H9 (cell line): ENCODE data around the gene MAPK13. TPM values are rescaled to one million over a fixed set of nuclear protein-coding genes. Genes with fewer than 3 reads are reported as not detected.

ENCODE experiments used
- DNase-seq: peaks from one replicate; pipeline ENCODE4 v3.0.0-alpha.2; 2017
- H2AFZ ChIP-seq: one replicate; pipeline ENCODE4 v1.6.1; 2013; ENCODE audit warnings: mild to moderate bottlenecking, low read length, control low read depth, moderate library complexity
- H2AK5ac ChIP-seq: 2 replicates; pipeline ENCODE4 v1.6.1; 2013; ENCODE audit warnings: low read length, control low read depth, mixed read lengths; ENCODE audit not compliant: insufficient read length
- H2BK120ac ChIP-seq: one replicate; pipeline ENCODE4 v1.6.1; 2013; ENCODE audit warnings: low read depth, mild to moderate bottlenecking, low read length, control low read depth, inconsistent platforms; ENCODE audit not compliant: poor library complexity, severe bottlenecking
- H2BK12ac ChIP-seq: 2 replicates; pipeline ENCODE4 v1.6.1; 2013; ENCODE audit warnings: low read length, control low read depth, mixed read lengths, low read depth; ENCODE audit not compliant: insufficient read length
- H2BK15ac ChIP-seq: 2 replicates; pipeline ENCODE4 v1.6.1; 2013; ENCODE audit warnings: low read depth, low read length, control low read depth
- H2BK20ac ChIP-seq: one replicate; pipeline ENCODE4 v1.6.1; 2013; ENCODE audit warnings: low read depth, mild to moderate bottlenecking, low read length, control low read depth, inconsistent platforms; ENCODE audit not compliant: poor library complexity, severe bottlenecking
- H2BK5ac ChIP-seq: 2 replicates; pipeline ENCODE4 v1.6.1; 2013; ENCODE audit warnings: low read length, control low read depth, mixed read lengths; ENCODE audit not compliant: insufficient read length
- H3K14ac ChIP-seq: 2 replicates; pipeline ENCODE4 v1.6.1; 2013; ENCODE audit warnings: low read length, control low read depth; ENCODE audit not compliant: insufficient read depth
- H3K18ac ChIP-seq: 2 replicates; pipeline ENCODE4 v1.6.1; 2013; ENCODE audit warnings: low read depth, mild to moderate bottlenecking, mixed read lengths, low read length, control low read depth; ENCODE audit not compliant: insufficient read length
- H3K23ac ChIP-seq: 2 replicates; pipeline ENCODE4 v1.6.1; 2013; ENCODE audit warnings: low read length, control low read depth, mixed read lengths, low read depth; ENCODE audit not compliant: insufficient read length
- H3K23me2 ChIP-seq: 2 replicates; pipeline ENCODE4 v1.6.1; 2013; ENCODE audit warnings: low read depth, mild to moderate bottlenecking, mixed read lengths, low read length, control low read depth; ENCODE audit not compliant: insufficient read length, poor library complexity, severe bottlenecking
- H3K27ac ChIP-seq: 2 replicates; pipeline ENCODE4 v1.5.1; 2013; ENCODE audit warnings: low read length, control low read depth, mixed read lengths, low read depth; ENCODE audit not compliant: insufficient read length
- H3K27me3 ChIP-seq: 2 replicates; pipeline ENCODE4 v1.6.1; 2013; ENCODE audit warnings: low read length, control low read depth, inconsistent platforms; ENCODE audit not compliant: insufficient read depth
- H3K4ac ChIP-seq: 2 replicates; pipeline ENCODE4 v1.6.1; 2013; ENCODE audit warnings: low read depth, mild to moderate bottlenecking, control low read depth, inconsistent platforms, low read length, moderate library complexity
- H3K4me1 ChIP-seq: 2 replicates; pipeline ENCODE4 v1.6.1; 2013; ENCODE audit warnings: low read length, control low read depth, inconsistent platforms; ENCODE audit not compliant: insufficient read depth
- H3K4me2 ChIP-seq: 2 replicates; pipeline ENCODE4 v1.6.1; 2013; ENCODE audit warnings: low read length, control low read depth, mixed read lengths; ENCODE audit not compliant: insufficient read length, insufficient read depth
- H3K56ac ChIP-seq: 2 replicates; pipeline ENCODE4 v1.6.1; 2013; ENCODE audit warnings: low read depth, mild to moderate bottlenecking, mixed read lengths, low read length, control low read depth; ENCODE audit not compliant: insufficient read length
- H3K79me1 ChIP-seq: 2 replicates; pipeline ENCODE4 v1.6.1; 2013; ENCODE audit warnings: low read depth, mild to moderate bottlenecking, moderate library complexity, low read length, control low read depth, inconsistent platforms; ENCODE audit not compliant: insufficient read depth, poor library complexity, severe bottlenecking
- H3K79me2 ChIP-seq: 2 replicates; pipeline ENCODE4 v1.6.1; 2013; ENCODE audit warnings: low read length, control low read depth, inconsistent platforms; ENCODE audit not compliant: insufficient read depth
- H3K9ac ChIP-seq: 2 replicates; pipeline ENCODE4 v1.6.1; 2013; ENCODE audit warnings: low read length, control low read depth, mixed read lengths; ENCODE audit not compliant: insufficient read length; ENCODE audit errors: extremely low read depth
- H3K9me3 ChIP-seq: one replicate; pipeline ENCODE4 v1.6.1; 2013; ENCODE audit warnings: low read depth, low read length, inconsistent platforms; ENCODE audit not compliant: control insufficient read depth
- H3T11ph ChIP-seq: one replicate; pipeline ENCODE4 v1.6.1; 2013; ENCODE audit warnings: mild to moderate bottlenecking, low read length, control low read depth, inconsistent platforms
- H4K20me1 ChIP-seq: one replicate; pipeline ENCODE4 v1.6.1; 2013; ENCODE audit not compliant: control insufficient read depth, insufficient read length, insufficient read depth
- H4K5ac ChIP-seq: 2 replicates; pipeline ENCODE4 v1.6.1; 2013; ENCODE audit warnings: low read depth, mild to moderate bottlenecking, mixed read lengths, low read length, control low read depth; ENCODE audit not compliant: insufficient read length
- H4K8ac ChIP-seq: replicated peaks from 2 replicates; pipeline ENCODE4 v1.6.1; 2013; ENCODE audit warnings: low read length, control low read depth, mixed read lengths, low read depth; ENCODE audit not compliant: insufficient read length
- H4K91ac ChIP-seq: 2 replicates; pipeline ENCODE4 v1.6.1; 2013; ENCODE audit warnings: low read depth, mild to moderate bottlenecking, moderate library complexity, mixed read lengths, low read length, control low read depth; ENCODE audit not compliant: insufficient read length
- H3K27ac Mint-ChIP-seq, 3 experiments: 2 replicates in 2 of 3; 3 replicates in 1 of 3; pipeline ENCODE4 v1.8.0; 2020 to 2021; ENCODE audit warnings: mixed read lengths in 3 of 3, mild to moderate bottlenecking in 1 of 3, moderate library complexity in 1 of 3
- H3K27me3 Mint-ChIP-seq: 2 replicates; pipeline ENCODE4 v1.8.0; 2021; ENCODE audit warnings: low read depth, mild to moderate bottlenecking, moderate library complexity, mixed read lengths
- H3K36me3 Mint-ChIP-seq, 3 experiments: 2 replicates in 2 of 3; 3 replicates in 1 of 3; pipeline ENCODE4 v1.8.0; 2020 to 2021; ENCODE audit warnings: low read depth in 3 of 3, mixed read lengths in 3 of 3; ENCODE audit not compliant: insufficient read depth in 1 of 3
- H3K4me1 Mint-ChIP-seq, 2 experiments: 2 replicates each; pipeline ENCODE4 v1.8.0; 2020; ENCODE audit warnings: mixed read lengths in 2 of 2
- H3K4me3 Mint-ChIP-seq, 2 experiments: 2 replicates in 1 of 2; 3 replicates in 1 of 2; pipeline ENCODE4 v1.8.0; 2020 to 2021; ENCODE audit warnings: mild to moderate bottlenecking in 2 of 2, mixed read lengths in 2 of 2, moderate library complexity in 1 of 2
- H3K9me3 Mint-ChIP-seq, 2 experiments: 2 replicates in 1 of 2; 3 replicates in 1 of 2; pipeline ENCODE4 v1.8.0; 2020; ENCODE audit warnings: mild to moderate bottlenecking in 2 of 2, mixed read lengths in 2 of 2, moderate library complexity in 1 of 2
- CTCF ChIP-seq: fragments of 200-600 bp; sonication (generic); conservative IDR thresholded peaks from 3 replicates; pipeline ENCODE4 v1.8.0; 2021; ENCODE audit warnings: antibody characterized with exemption, mild to moderate bottlenecking
- WGBS: extraction: QIAGEN DNeasy Blood & Tissue Kit; methylation state at CpG from one replicate; pipeline ENCODE4 v1.1.7; 2013; ENCODE audit warnings: missing lambda C conversion rate, low lambda C conversion rate, mixed read lengths; ENCODE audit not compliant: insufficient read length; ENCODE audit errors: extremely low coverage; 5-methylcytosine and 5-hydroxymethylcytosine counted together
- total RNA-seq: library from RNA; stranded (reverse); gene quantifications from 2 replicates; pipeline ENCODE4 v1.2.1, GENCODE V29; 2021

The MAPK13 gene
- total RNA-seq, 1 experiment from 2014 or later: 18.9 TPM

- Histone ChIP-seq H3T11ph (no peak overlapping the region), H3K56ac (no peak overlapping the region), H4K20me1 (no peaks in the 10 kb centered on the region), H3K23me2 (no peaks in the 10 kb centered on the region), H4K91ac (no peak overlapping the region), H3K4me1 (no peaks in the 10 kb centered on the region), H3K23ac (no peak overlapping the region), H3K27ac (no peak overlapping the region), H3K4me2 (no peak overlapping the region), H3K4ac (no peak overlapping the region), H2BK12ac (no peak overlapping the region), H3K79me2 (no peaks in the 10 kb centered on the region), H3K27me3 (no peaks in the 10 kb centered on the region), H2BK15ac (no peak overlapping the region), H2AFZ (no peak overlapping the region), H2BK5ac (no peak overlapping the region), H4K8ac (no peak overlapping the region), H2AK5ac (no peak overlapping the region), H3K9ac (no peak overlapping the region), H3K14ac (no peak overlapping the region), H3K79me1 (peaks cover 3% of the 10 kb centered on the region), H3K18ac (no peak overlapping the region), H3K9me3 (no peaks in the 10 kb centered on the region), H2BK120ac (no peak overlapping the region), H2BK20ac (no peak overlapping the region), H4K5ac (no peak overlapping the region)
- H3K9me3 Mint-ChIP-seq: no peaks in the 10 kb centered on the region
- H3K36me3 Mint-ChIP-seq: peaks cover 0 to 27% (median 0%) of the 10 kb centered on the region in 3 experiments; a peak in 4 of 7 replicates
- TF ChIP-seq CTCF: no peak
- H3K4me3 Mint-ChIP-seq: no peak overlapping the region
- WGBS: no CpG with 5 or more reads among the region's 2 CpGs
- no peaks in the 10 kb centered on the region for H3K27me3 Mint-ChIP-seq
- H3K27ac Mint-ChIP-seq: no peak overlapping the region
- H3K4me1 Mint-ChIP-seq: peaks cover 3 to 13% of the 10 kb centered on the region in 2 experiments
- DNase-seq: no peak
These were observed 36.1 kb upstream of the MAPK13 start for GRCh38 chr6:36094238-36094637.
